Stimulated activated naive CD8-positive, alpha-beta T cell treated with anti-CD3 and anti-CD28 coated beads, Interleukin-15, amount 100 ng/mL, for 72 hours (primary cell): ENCODE data around the gene ACSS1.
A peak's percentile ranks its signal among the peaks of the same experiment; 100 is the strongest.

ENCODE experiments used
- ATAC-seq: fragments of 150-1000 bp; cut with Tn5 transposase; 2 replicates; pipeline ENCODE4 v1.10.0; 2021; ENCODE audit warnings: mild to moderate bottlenecking, moderate library complexity
- DNase-seq, 2 donors: peaks; one replicate each; pipeline ENCODE4 v3.0.0; 2021 to 2022
- H3K27ac Mint-ChIP-seq, 2 donors: one replicate each; pipeline ENCODE4 v1.8.0; 2022; ENCODE audit warnings: mild to moderate bottlenecking in 2 of 2, mixed read lengths in 2 of 2, moderate library complexity in 2 of 2
- H3K27me3 Mint-ChIP-seq: one replicate; pipeline ENCODE4 v1.8.0; 2022; ENCODE audit warnings: mixed read lengths
- H3K4me1 Mint-ChIP-seq: one replicate; pipeline ENCODE4 v1.8.0; 2022; ENCODE audit warnings: mild to moderate bottlenecking, mixed read lengths
- H3K4me3 Mint-ChIP-seq, 2 donors: one replicate each; pipeline ENCODE4 v1.8.0; 2022; ENCODE audit warnings: mild to moderate bottlenecking in 2 of 2, mixed read lengths in 2 of 2, moderate library complexity in 1 of 2
- H3K9me3 Mint-ChIP-seq, 2 donors: one replicate each; pipeline ENCODE4 v1.8.0; 2022; ENCODE audit warnings: mixed read lengths in 2 of 2

The ACSS1 gene

GRCh38 chr20:25046736-25047666 lies 10.9 kb downstream of the ACSS1 start:
- Mint-ChIP-seq H3K4me1 (peaks cover 45% of the 10 kb centered on the region), H3K27me3 (no peaks in the 10 kb centered on the region), H3K27ac (no peak overlapping the region), H3K9me3 (no peaks in the 10 kb centered on the region), H3K4me3 (no peak overlapping the region)
- ATAC-seq (no peak), DNase-seq (no peak)

- Mint-ChIP-seq H3K4me1 (peaks cover 45% of the 10 kb centered on the region), H3K4me3 (no peak overlapping the region), H3K27me3 (no peaks in the 10 kb centered on the region)
These were observed 11.7 kb downstream of the ACSS1 start for GRCh38 chr20:25046181-25046641.

GRCh38 chr20:25045343-25045712 lies 12.6 kb downstream of the ACSS1 start:
- no peaks in the 10 kb centered on the region for H3K9me3 Mint-ChIP-seq
- no peaks in the 10 kb centered on the region for H3K27me3 Mint-ChIP-seq
- ATAC-seq = no peak
- no peak for DNase-seq
- peaks cover 39% of the 10 kb centered on the region for H3K4me1 Mint-ChIP-seq
- peak overlapping the region in 1 of 2 donors; percentile 67 for H3K27ac Mint-ChIP-seq
- H3K4me3 Mint-ChIP-seq = no peak overlapping the region

More at GRCh38 chr20:25046181-25046641, 11.7 kb downstream of the ACSS1 start:
- Mint-ChIP-seq H3K9me3 (no peaks in the 10 kb centered on the region), H3K27ac (no peak overlapping the region)
- ATAC-seq (no peak), DNase-seq (no peak)

GRCh38 chr20:25044660-25045342 lies 13.1 kb downstream of the ACSS1 start:
- Mint-ChIP-seq H3K27ac (peak overlapping the region in 1 of 2 donors; percentile 67), H3K27me3 (no peaks in the 10 kb centered on the region), H3K4me3 (no peak overlapping the region), H3K9me3 (no peaks in the 10 kb centered on the region), H3K4me1 (peaks cover 43% of the 10 kb centered on the region)
- no peak for ATAC-seq
- DNase-seq = no peak

GRCh38 chr20:25044261-25044560 lies 13.7 kb downstream of the ACSS1 start:
- H3K9me3 Mint-ChIP-seq = no peaks in the 10 kb centered on the region
- DNase-seq (no peak), ATAC-seq (no peak)
- H3K27ac Mint-ChIP-seq = peak overlapping the region; percentile 46 to 93
- no peaks in the 10 kb centered on the region for H3K27me3 Mint-ChIP-seq
- peaks cover 43% of the 10 kb centered on the region for H3K4me1 Mint-ChIP-seq
- H3K4me3 Mint-ChIP-seq = no peak overlapping the region

GRCh38 chr20:25043499-25044260 lies 14.3 kb downstream of the ACSS1 start:
- peak overlapping the region; percentile 46 to 97 for H3K27ac Mint-ChIP-seq
- ATAC-seq (no peak), DNase-seq (no peak)
- no peaks in the 10 kb centered on the region for H3K27me3 Mint-ChIP-seq
- H3K4me3 Mint-ChIP-seq = peak overlapping the region in 1 of 2 donors; percentile 70
- H3K9me3 Mint-ChIP-seq = no peaks in the 10 kb centered on the region
- peaks cover 48% of the 10 kb centered on the region for H3K4me1 Mint-ChIP-seq

- peaks cover 57% of the 10 kb centered on the region for H3K4me1 Mint-ChIP-seq
- DNase-seq (peak in 1 of 2 donors; percentile 39), ATAC-seq (peak; percentile 77)
- peak overlapping the region; percentile 39 to 70 for H3K4me3 Mint-ChIP-seq
- H3K27ac Mint-ChIP-seq = peak overlapping the region; percentile 93 to 97
- H3K9me3 Mint-ChIP-seq = no peaks in the 10 kb centered on the region
- no peaks in the 10 kb centered on the region for H3K27me3 Mint-ChIP-seq
These were observed 15.1 kb downstream of the ACSS1 start for GRCh38 chr20:25042531-25043498.

- DNase-seq (no peak), ATAC-seq (no peak)
- H3K27ac Mint-ChIP-seq = peak overlapping the region; percentile 86 to 93
- H3K9me3 Mint-ChIP-seq = no peaks in the 10 kb centered on the region
- no peak overlapping the region for H3K4me3 Mint-ChIP-seq
- H3K4me1 Mint-ChIP-seq = peaks cover 65% of the 10 kb centered on the region
- no peaks in the 10 kb centered on the region for H3K27me3 Mint-ChIP-seq
These were observed 16.0 kb downstream of the ACSS1 start for GRCh38 chr20:25041813-25042530.

GRCh38 chr20:25040438-25040831 lies 17.5 kb downstream of the ACSS1 start:
- Mint-ChIP-seq H3K9me3 (no peaks in the 10 kb centered on the region), H3K4me3 (no peak overlapping the region), H3K27ac (no peak overlapping the region), H3K27me3 (no peaks in the 10 kb centered on the region), H3K4me1 (peaks cover 81% of the 10 kb centered on the region)
- no peak for DNase-seq
- no peak for ATAC-seq

- no peaks in the 10 kb centered on the region for H3K9me3 Mint-ChIP-seq
- no peak for DNase-seq
- H3K4me1 Mint-ChIP-seq = peaks cover 81% of the 10 kb centered on the region
- no peak overlapping the region for H3K4me3 Mint-ChIP-seq
- ATAC-seq = no peak
- H3K27me3 Mint-ChIP-seq = no peaks in the 10 kb centered on the region
- peak overlapping the region in 1 of 2 donors; percentile 27 for H3K27ac Mint-ChIP-seq
These were observed 18.1 kb downstream of the ACSS1 start for GRCh38 chr20:25039697-25040437.

GRCh38 chr20:25038591-25039015 lies 19.3 kb downstream of the ACSS1 start:
- ATAC-seq (no peak), DNase-seq (no peak)
- peaks cover 77% of the 10 kb centered on the region for H3K4me1 Mint-ChIP-seq
- peak overlapping the region; percentile 72 to 84 for H3K27ac Mint-ChIP-seq
- H3K4me3 Mint-ChIP-seq = peak overlapping the region in 1 of 2 donors; percentile 24
- no peaks in the 10 kb centered on the region for H3K9me3 Mint-ChIP-seq
- H3K27me3 Mint-ChIP-seq = no peaks in the 10 kb centered on the region

GRCh38 chr20:25038103-25038410 lies 19.9 kb downstream of the ACSS1 start:
- no peaks in the 10 kb centered on the region for H3K9me3 Mint-ChIP-seq
- no peak for ATAC-seq
- DNase-seq = no peak
- peak overlapping the region in 1 of 2 donors; percentile 74 for H3K4me3 Mint-ChIP-seq
- no peaks in the 10 kb centered on the region for H3K27me3 Mint-ChIP-seq
- peak overlapping the region in 1 of 2 donors; percentile 86 for H3K27ac Mint-ChIP-seq
- peaks cover 77% of the 10 kb centered on the region for H3K4me1 Mint-ChIP-seq

GRCh38 chr20:25037288-25038102 lies 20.4 kb downstream of the ACSS1 start:
- Mint-ChIP-seq H3K27me3 (no peaks in the 10 kb centered on the region), H3K9me3 (no peaks in the 10 kb centered on the region), H3K4me3 (peak overlapping the region; percentile 63 to 74), H3K4me1 (peaks cover 77% of the 10 kb centered on the region), H3K27ac (peak overlapping the region; percentile 78 to 90)
- peak; percentile 64 for ATAC-seq
- no peak for DNase-seq
